GM12878 (cell line): Measurements from ENCODE around the gene GNGT1. TPM values are rescaled to one million over a fixed set of nuclear protein-coding genes. Genes with fewer than 3 reads are reported as not detected.

Source experiments
- ATAC-seq: fragments of 200-7000 bp; cut with Tn5 transposase; 3 replicates; pipeline ENCODE4 v1.9.1; 2020; ENCODE audit warnings: mild to moderate bottlenecking, moderate library complexity
- BruUV-seq: library from RNA; stranded (reverse); fragments of 400-500 nt; replicated peaks from 2 replicates; lab custom pipeline; 2021; lab: Mats Ljungman, UMichigan
- CTCF ChIA-PET: fragments of 300-600 bp; sonication (Branson Sonifier 250); formaldehyde crosslinking; extraction: SDS; loops from one replicate; lab custom pipeline; 2021; ENCODE audit warnings: inconsistent platforms; lab: Yijun Ruan, JAX
- POLR2A ChIA-PET: fragments of 350-600 bp; formaldehyde crosslinking; extraction: SDS; loops from one replicate; lab custom pipeline; 2021; ENCODE audit warnings: inconsistent platforms; lab: Charles Lee
- RAD21 ChIA-PET: fragments of 300-600 bp; sonication (Branson Sonifier 250); formaldehyde crosslinking; loops from one replicate; lab custom pipeline; 2023; ENCODE audit warnings: antibody characterized with exemption; ENCODE audit not compliant: unreplicated experiment; lab: Charles Lee
- SMC1A ChIA-PET: fragments of 300-600 bp; sonication (Branson Sonifier 250); formaldehyde crosslinking; loops from one replicate; lab custom pipeline; 2023; ENCODE audit not compliant: unreplicated experiment, uncharacterized antibody; lab: Charles Lee
- DNase-seq: peaks from one replicate; pipeline ENCODE4 v3.0.0-alpha.2; 2011; ENCODE audit warnings: low read depth, low spot score
- FAIRE-seq: peaks from 3 replicates; lab custom pipeline; 2011; peaks lifted over from hg19 to GRCh38; lab: Jason Lieb, UNC
- H2AFZ ChIP-seq: 2 replicates; pipeline ENCODE4 v1.6.0; 2011; ENCODE audit warnings: low read depth, low read length, control low read depth; ENCODE audit not compliant: control insufficient read depth
- H3K27ac ChIP-seq: 2 replicates; pipeline ENCODE4 v1.5.1; 2011; ENCODE audit warnings: control low read depth; ENCODE audit not compliant: control insufficient read depth, insufficient read depth
- H3K27me3 ChIP-seq, 2 experiments: replicated peaks in 1 of 2; 2 replicates each; pipeline versions ENCODE4 v1.6.0 to v1.6.1; 2011; ENCODE audit warnings: low read length in 1 of 2; ENCODE audit not compliant: control insufficient read depth in 2 of 2, insufficient read depth in 2 of 2
- H3K36me3 ChIP-seq, 2 experiments: 2 replicates each; pipeline ENCODE4 v1.5.1; 2011; ENCODE audit warnings: low read length in 1 of 2; ENCODE audit not compliant: control insufficient read depth in 2 of 2, insufficient read depth in 2 of 2
- H3K4me1 ChIP-seq: 2 replicates; pipeline ENCODE4 v1.6.1; 2011; ENCODE audit warnings: mild to moderate bottlenecking, low read length, moderate library complexity, mixed read lengths; ENCODE audit not compliant: control insufficient read depth, insufficient read depth
- H3K4me2 ChIP-seq: 2 replicates; pipeline ENCODE4 v1.6.0; 2011; ENCODE audit warnings: control low read depth; ENCODE audit not compliant: control insufficient read depth, insufficient read depth
- H3K4me3 ChIP-seq: fragments of 200-600 bp; sonication (generic); 2 replicates; pipeline ENCODE4 v1.5.1; 2016
- H3K79me2 ChIP-seq: 2 replicates; pipeline ENCODE4 v1.6.0; 2011; ENCODE audit warnings: low read length; ENCODE audit not compliant: control insufficient read depth, insufficient read depth
- H3K9ac ChIP-seq: 2 replicates; pipeline ENCODE4 v1.8.0; 2011; ENCODE audit warnings: low read length, control low read depth, mixed read lengths; ENCODE audit not compliant: control insufficient read depth, insufficient read depth
- H3K9me3 ChIP-seq: replicated peaks from 3 replicates; pipeline ENCODE4 v1.5.1; 2011; ENCODE audit warnings: mild to moderate bottlenecking, low read length; ENCODE audit not compliant: control insufficient read depth, insufficient read depth
- H4K20me1 ChIP-seq: 2 replicates; pipeline ENCODE4 v1.6.0; 2011; ENCODE audit not compliant: control insufficient read depth, insufficient read depth
- BCLAF1 ChIP-seq: fragments of 450-650 bp; IDR thresholded peaks from 2 replicates; pipeline ENCODE4 v1.6.1; 2017; ENCODE audit warnings: antibody characterized with exemption, mild to moderate bottlenecking, moderate library complexity
- FOXM1 ChIP-seq: IDR thresholded peaks from 2 replicates; pipeline ENCODE4 v1.6.1; 2012; ENCODE audit warnings: low read depth, mild to moderate bottlenecking, inconsistent platforms, low read length, moderate library complexity
- PAX5 ChIP-seq: IDR thresholded peaks from 2 replicates; pipeline ENCODE4 v1.6.1; 2011; ENCODE audit warnings: low read depth, low read length, borderline replicate concordance
- TARDBP ChIP-seq: IDR thresholded peaks from 2 replicates; pipeline ENCODE4 v1.6.1; 2016; ENCODE audit warnings: borderline replicate concordance
- TBL1XR1 ChIP-seq: IDR thresholded peaks from 2 replicates; pipeline ENCODE4 v1.6.1; 2012; ENCODE audit warnings: low read depth, low read length, improper control_type of control experiment
- TCF7 ChIP-seq: IDR thresholded peaks from 2 replicates; pipeline ENCODE4 v1.6.1; 2014; ENCODE audit warnings: antibody characterized with exemption, borderline replicate concordance
- ZBTB11 ChIP-seq: fragments of 450-650 bp; formaldehyde crosslinking; IDR thresholded peaks from 2 replicates; pipeline ENCODE4 v1.5.0; 2022; ENCODE audit warnings: mild to moderate bottlenecking, missing genetic modification characterization
- WGBS: methylation state at CpG from one replicate; pipeline ENCODE4 v1.1.6; 2016; ENCODE audit warnings: low lambda C conversion rate; ENCODE audit not compliant: insufficient replicate concordance, insufficient coverage; ENCODE audit errors: missing lambda C conversion rate; 5-methylcytosine and 5-hydroxymethylcytosine counted together
- in situ Hi-C: fragments of 300-500 bp; cut with MboI; formaldehyde crosslinking; loops from 9 replicates; pipeline ENCODE4 v1.14.3; 2018; ENCODE audit warnings: mixed read lengths
- intact Hi-C: fragments of 100-400 bp; cut with micrococcal nuclease; formaldehyde crosslinking; loops from one replicate; pipeline ENCODE4 v1.14.2; 2022; ENCODE audit not compliant: unreplicated experiment
- polyA plus RNA-seq, 11 experiments: library from polyadenylated mRNA; depleted of rRNA in 4 of 11; unstranded in 6 of 11; stranded (reverse) in 5 of 11; fragments of >200 nt; fragmentation: Nextera tagmentation in 4 of 11; fragmentation: Illumina TruSeq in 1 of 11; extraction: Ambion mirVana in 4 of 11; extraction: Trizol in 1 of 11; gene quantifications; 1 replicate in 1 of 11; 2 replicates in 10 of 11; pipeline versions ENCODE4 v1.2.1 to v1.2.3, GENCODE V29; 2011 to 2016; ENCODE audit warnings: inconsistent platforms in 2 of 11, missing spikeins in 2 of 11, low read depth in 1 of 11
- total RNA-seq, 4 experiments: library from RNA; depleted of rRNA in 3 of 4; stranded (reverse); fragments of >200 nt in 3 of 4; fragmentation: Illumina TruSeq in 1 of 4; extraction: Trizol in 1 of 4; gene quantifications; 2 replicates each; pipeline versions ENCODE4 v1.2.1 to v1.2.3, GENCODE V29; 2013 to 2021

The GNGT1 gene
- total and polyA plus RNA-seq, 10 of the 15 experiments (the other 5 are each of a cell fraction or from before 2014, with no cell fraction given): not detected

- no peak for TF ChIP-seq ZBTB11
- TF ChIP-seq TBL1XR1: no peak
Observed at GRCh38 chr7:93923942-93924341, 17.6 kb downstream of the GNGT1 start (continued).

DNA sequence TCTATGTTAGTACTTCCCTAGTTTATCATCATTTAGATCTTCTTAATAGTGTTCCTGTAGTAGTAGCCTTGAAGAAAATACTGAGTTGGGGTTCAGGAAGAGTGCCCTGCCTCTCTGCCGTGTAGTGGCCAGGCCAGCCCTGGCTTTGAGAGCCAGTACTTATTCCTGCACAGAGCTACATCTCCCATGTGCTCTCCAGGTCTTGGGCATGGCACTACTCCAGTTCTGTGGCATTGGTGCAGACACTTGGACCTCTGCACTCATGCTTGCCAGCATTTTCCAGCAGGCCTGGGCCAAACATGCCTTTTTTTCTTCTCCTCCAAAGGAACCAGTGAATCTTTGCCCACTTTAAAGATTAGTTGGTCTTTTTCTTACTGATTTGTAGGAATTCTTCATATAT, 20.4 kb downstream of the GNGT1 start:
- Histone ChIP-seq H3K9ac (no peak overlapping the region), H2AFZ (no peak overlapping the region), H3K27me3 (no peaks in the 10 kb centered on the region), H3K4me1 (no peaks in the 10 kb centered on the region), H3K27ac (no peak overlapping the region), H3K4me3 (no peak overlapping the region), H3K4me2 (no peak overlapping the region), H3K9me3 (no peaks in the 10 kb centered on the region), H4K20me1 (no peaks in the 10 kb centered on the region)
- ATAC-seq: no peak
- ChIA-PET SMC1A (interaction anchor here (0.9 to 1.0 kb wide), 2 partner anchors 244 to 296 kb away, joined by 3 to 4 read pairs; no protein-coding TSS in a partner anchor), CTCF (no interaction called here), RAD21 (no interaction called here)
- no peak for DNase-seq
- in situ Hi-C loops (no loop called here), intact Hi-C loops (loop anchor here (10.0 kb wide), 1 partner anchor 62 kb away; no protein-coding TSS in a partner anchor)
- no TSS peak for BruUV-seq
- TF ChIP-seq TARDBP: no peak
- TF ChIP-seq BCLAF1: no peak
- no peak for TF ChIP-seq FOXM1
- no peak for TF ChIP-seq TCF7
- TF ChIP-seq PAX5: no peak
- TF ChIP-seq, all 136 proteins: peak for 0
- no peak for FAIRE-seq
- H3K79me2 ChIP-seq: no peaks in the 10 kb centered on the region
- POLR2A ChIA-PET: no interaction called here
- no peaks in the 10 kb centered on the region for H3K36me3 ChIP-seq
- WGBS: 57% methylated on average over 1 of the region's 1 CpG
